HG02759 (cell line): Measurements from ENCODE around the gene DGKI.

Experiments
- ATAC-seq: cut with Tn5 transposase; IDR thresholded peaks from one replicate; pipeline ENCODE4 v1.9.1; 2021; ENCODE audit warnings: mild to moderate bottlenecking, moderate library complexity; ENCODE audit not compliant: unreplicated experiment

The DGKI gene

DNA sequence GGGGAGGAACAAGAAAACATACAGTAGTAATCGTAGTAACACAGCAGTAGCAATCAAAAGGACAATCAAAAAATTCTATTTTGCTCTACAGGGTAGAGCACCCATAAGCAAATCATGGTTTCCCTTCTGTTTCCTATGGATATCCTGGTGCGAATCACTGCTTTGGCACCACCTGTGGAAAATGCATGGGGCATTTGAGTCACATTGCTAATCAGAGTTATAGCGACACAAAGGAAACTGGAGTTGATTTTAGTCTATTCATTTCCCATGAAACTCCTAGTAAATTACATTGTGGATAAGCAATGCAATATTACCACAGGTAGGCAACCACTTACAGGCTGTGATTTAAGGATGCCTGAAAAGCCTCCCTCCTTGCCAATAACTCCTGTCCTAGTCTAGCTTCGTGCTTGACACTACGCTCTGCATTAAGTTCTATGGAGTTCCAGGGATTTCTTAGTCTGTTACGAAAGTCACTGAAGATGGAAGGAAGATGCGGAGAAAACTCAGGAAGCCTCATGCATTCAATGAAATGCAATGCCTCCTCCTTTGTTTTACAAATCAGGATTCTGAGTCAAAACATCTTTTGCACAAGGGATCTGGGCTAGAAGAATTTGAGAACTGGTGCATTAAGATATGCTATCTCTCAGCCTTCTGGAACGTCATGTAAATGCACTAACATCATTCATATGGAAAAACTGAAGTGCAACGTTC lies 188.4 kb downstream of the DGKI start:
- no peak for ATAC-seq

DNA sequence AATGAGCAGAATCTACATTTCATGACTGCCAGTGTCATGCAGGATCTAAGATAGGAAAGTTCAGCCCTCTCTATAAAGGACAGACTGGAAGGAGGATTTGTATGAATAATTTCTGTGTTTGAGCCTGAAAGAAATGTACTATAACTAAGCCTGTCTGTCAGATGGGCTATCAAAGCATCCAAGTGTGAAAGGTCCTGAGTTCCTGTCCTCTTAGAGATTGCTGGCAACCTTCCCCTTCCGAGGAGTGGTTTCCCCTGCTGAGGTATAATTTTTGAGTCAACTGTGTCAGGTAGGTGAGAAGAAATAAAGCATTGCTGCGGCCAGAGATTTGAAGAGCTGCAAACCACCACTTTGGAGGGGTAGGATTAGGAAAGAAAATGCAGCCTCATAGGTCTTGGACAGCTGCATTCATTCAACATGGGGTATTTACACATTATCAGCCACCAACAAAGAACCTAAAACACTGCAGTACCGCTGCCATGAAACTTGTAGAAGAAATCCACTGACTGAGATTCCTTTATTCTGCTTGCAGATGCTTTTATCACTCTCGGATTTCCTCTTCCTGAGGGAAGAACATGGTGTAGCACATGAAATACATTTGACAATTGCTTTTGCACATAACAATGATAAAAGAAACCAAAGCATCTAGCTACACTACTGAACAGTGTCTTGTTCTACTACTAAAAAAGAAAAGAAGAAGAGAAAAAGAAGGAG lies 189.1 kb downstream of the DGKI start:
- ATAC-seq: no peak

DNA sequence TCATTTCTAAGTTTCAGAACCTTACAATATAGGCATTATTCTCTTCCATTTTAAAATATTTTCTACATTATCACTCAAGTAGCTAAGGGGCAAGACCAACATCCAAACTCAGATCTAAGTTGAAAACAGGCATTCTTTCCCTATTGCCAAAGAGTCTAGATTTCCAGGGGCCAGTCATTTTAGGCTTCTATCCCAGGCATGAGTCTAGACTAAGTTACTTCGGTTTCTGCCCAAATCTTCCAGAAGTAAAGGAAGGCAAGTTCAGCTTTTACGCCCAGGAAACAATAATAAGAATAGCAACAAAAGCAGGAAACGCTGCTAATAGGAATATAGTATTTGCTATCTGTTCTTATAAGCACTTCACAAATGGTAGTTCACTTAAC lies 189.9 kb downstream of the DGKI start:
- ATAC-seq: no peak

DNA sequence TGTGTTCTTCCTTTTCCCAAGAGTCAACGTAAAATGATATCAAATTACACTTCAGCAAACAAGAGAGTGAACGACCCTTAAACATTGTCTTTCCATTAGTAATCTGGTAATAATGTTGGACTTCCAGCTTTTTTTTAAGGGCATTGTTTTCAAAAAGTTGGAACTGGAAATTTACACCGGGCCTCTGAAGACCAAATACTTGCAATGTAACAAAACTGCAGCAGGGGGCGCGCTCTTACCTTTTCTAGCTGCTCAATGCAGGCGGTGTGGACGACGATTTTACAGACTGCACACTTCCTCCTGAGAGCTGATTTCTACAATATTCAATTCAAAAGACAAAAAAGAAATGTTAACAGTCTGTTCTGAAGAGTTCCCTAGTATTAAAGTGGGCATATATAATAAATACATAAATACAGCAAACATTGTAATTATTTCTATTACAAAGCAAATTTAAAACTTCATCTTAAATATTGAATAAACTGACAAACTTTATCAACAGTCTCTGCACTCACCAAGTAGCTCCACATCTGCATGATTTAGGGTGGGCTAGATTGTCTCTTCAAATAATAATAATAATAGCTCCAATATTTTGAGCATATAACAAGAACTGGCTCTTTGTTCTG lies 190.4 kb downstream of the DGKI start:
- ATAC-seq: peak; percentile 84

DNA sequence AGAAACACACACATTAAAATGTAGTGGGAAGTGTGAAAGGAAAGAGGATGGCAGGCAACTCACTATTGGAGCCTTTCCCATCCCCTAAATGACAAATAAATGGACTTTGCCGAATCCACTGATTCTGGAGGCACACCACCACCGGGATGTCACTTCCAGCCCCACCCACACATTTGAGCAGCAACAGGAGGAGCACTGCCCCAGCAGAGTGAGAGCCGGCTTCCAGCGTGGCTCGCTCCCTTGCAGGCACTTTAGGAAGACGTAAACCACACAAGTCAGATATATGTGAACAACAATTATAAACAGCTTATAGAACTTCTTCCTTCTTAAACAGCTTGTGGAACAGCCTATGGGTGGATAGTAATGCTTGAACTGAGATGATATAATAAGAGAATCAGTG lies 191.0 kb downstream of the DGKI start:
- ATAC-seq: no peak

DNA sequence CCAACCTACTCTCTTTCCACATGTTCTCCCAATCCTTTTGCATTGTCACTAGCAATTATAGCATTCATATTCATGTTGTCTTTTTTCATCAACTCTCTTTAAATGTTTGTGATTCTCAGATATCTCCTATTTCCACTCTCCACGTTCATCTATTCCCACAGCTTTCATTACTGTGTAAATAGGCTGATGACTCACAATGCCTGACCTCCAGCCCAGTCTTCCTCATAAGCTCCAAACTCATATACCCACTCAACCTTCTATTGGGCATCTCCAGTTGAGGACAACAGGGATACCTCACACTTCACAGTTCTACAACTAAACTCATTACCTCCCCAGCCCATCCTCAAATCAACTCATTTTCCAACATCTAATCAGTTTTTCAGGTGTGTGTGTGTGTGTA lies 194.1 kb downstream of the DGKI start:
- ATAC-seq: no peak

DNA sequence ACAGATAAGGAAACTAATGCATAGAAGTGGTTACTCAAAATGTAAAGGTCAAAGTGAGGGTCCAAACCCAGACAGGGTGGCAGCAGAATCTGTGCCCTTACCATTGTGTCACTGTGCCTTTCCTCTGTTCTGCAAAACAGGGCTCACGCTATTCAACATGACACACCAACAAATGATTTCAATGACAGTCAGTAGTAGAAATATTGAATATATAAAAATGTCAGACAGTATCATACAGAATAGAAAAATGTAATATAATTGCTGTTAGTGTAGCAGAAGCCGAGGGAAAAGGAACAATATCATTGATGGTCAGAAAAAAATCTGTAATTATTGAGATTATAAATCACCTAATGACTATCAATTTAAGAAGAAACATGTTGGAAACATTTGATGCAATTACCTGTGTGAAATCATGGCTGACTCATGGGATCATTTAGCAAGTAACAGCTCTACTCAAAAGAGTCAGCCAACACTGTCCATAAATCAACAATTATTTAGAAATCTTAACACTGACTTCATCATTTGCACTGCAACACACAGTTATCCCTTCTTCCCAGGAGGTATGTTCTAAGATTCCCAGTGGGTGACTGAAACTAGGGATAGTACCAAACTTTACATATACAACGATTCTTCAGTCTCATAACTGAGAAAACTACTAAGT lies 198.7 kb downstream of the DGKI start:
- no peak for ATAC-seq

DNA sequence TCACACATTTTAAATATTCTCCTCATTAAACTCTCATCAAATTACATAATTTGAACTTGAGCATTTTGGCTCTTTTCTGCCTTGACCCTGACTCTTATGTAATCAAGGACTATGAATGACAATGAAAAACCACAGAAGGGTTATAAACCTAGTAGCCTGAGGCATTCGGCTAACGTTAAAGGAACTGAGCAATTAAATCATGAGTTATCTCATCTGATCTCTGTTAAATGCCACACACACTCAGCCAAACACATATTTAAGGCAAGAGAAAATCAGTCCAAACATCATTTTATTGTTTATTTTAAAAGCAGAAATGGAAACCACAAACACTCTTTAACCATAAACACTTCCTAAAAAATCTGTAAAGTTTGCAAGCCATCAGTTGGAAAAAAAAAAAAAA lies 204.3 kb downstream of the DGKI start:
- ATAC-seq: no peak

DNA sequence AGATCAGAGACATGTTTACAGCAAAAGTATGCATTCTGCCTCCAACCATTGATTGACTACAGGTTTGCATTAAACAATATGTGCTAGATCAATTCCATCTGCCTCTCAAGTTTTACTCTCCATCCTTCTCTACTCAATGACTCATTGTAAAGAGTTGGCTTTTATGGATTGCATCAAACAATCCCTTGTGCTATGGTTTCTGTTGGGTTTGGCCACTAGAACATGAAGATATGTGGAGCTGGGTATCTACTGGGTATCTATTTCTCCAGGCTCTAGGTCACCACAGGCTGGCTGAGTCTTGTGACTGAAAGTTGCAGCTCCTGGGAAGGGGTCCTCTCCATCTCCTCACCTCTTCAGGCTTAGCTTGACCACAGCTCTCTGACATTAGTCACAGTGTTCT lies 204.7 kb downstream of the DGKI start:
- ATAC-seq: no peak

DNA sequence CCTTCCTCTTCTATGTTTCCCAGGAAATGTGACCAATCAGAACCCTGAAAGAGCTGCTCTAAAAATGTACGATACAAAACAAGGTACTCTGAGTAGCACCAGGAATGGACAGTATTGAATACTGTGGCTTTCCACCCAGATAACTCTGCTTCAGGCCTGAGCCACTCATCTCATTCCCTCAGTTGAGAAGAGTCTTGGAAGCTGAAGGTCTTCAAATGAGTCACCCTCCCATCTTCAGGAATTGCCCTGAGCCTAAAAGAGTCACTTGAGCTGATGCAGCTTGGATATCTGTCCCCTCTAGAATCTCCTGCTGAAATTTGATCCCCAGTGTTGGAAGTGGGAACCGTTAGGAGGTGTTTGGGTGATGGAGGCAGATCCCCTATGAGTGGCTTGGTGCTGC lies 210.4 kb downstream of the DGKI start:
- no peak for ATAC-seq

DNA sequence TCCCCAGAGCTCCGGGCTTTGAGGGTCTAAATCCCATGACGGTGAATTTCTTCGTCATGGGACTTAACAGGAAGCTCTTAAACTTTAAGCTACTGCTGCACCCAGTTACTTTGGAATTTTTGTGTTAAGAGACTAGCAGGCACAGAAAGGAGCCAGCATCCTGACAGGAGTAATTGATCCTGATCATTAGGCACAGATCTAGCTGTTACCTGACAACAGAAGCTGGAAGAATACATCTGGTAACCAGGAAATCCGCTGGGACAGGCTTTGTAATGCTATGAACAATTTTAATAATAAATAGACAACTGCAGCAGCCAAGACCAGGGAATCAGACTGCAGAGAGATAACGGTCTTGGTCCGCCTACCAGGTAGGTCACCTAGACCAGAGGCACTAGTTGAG lies 210.9 kb downstream of the DGKI start:
- ATAC-seq: no peak

DNA sequence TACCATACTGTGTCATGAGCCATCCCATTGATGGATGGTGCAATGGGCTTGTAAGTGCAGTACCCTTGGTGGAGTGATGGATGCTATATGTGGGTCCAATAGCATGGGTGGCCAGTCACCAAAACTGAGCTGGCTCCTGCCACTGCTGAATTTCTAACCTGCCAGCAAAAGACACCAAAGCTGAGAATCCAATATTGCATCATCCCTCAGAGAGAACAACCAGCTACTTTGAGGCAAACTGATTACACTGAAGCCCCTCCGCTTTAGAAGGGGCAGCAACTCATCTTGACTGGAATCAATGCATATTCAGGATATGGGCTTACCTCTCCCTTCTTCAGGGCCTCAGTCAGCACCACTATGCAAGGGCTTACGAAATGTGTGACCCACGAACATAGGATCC lies 211.6 kb downstream of the DGKI start:
- no peak for ATAC-seq

DNA sequence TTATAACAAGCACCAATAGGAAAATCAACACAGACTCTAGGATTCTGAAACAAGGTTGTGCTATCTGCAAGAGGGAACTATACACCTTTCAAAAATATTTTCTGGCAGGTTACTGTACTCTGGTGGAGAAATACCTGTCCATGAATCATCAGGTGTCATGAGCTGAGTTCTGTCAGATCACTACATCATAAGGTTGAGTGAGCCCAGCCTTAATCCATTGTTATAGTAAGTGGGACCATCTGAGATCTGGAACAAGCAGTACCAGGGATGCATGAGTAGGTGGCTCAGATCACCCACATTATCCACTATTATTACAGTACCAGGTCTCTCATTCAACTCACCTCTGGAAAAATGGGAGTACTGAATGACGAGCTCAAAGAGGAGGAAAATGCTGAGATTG lies 212.4 kb downstream of the DGKI start:
- no peak for ATAC-seq

DNA sequence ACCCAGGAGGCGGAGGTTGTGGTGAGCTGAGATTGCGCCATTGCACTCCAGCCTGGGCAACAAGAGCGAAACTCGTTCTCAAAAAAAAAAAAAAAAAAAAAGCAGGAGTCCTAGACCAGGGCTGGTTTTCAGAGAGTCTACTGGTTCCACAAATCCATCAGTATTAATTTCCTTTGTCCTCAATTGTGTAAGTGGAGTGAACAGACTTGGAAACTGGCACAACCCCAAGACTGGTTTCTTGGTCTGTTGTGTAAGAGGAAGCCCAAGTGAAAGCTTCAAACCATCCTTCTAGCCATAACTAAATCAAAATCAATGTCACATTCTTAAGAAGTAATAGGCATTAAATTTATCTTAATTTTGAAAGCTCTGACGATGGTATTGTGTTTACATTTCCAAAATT lies 213.6 kb downstream of the DGKI start:
- ATAC-seq: no peak

DNA sequence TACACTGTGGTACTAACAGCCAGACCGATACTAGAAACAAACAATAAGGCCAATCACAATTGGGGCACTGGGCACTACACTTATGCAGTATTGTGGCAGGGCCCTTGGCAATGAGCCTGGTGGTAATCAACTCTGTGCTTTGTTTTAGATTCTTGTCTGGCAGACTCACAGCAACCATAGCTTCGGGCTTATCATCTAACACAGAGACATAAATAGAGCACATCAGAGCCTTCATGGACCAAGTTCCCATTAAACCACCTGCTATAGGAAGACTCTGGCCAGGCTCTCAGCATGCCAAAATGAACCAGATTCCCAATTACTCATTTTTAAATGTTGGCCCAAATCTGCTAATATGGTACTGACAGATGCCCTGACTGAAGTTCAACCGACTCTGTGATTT lies 218.6 kb downstream of the DGKI start:
- no peak for ATAC-seq

DNA sequence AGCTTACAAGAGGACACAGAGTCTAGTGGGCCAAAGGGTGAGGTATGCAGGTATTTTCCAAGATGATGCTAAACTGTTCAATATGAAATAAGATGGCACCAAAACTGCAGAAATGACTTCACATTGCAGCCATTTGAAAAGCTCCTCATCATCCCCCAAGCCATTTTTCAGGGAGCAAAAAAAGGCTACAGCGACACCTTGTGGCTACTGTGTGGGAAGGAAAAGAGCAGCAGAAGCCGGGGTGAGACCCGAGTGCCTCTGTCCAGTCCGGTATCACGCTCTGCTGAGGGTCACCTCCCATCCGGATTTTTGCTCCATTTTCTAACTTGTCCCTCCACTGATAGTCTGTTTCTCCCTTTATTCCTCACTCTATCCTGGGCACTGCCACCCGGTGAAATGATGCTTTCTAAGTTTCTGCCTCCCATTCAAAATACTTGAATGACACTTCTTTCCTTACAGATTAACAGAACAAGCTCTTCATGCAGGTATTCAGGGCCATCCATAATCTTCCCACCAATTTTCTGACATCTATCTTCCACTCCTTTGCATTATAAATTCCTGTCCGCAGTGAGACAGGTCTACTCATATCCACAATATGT lies 220.2 kb downstream of the DGKI start:
- peak; percentile 91 for ATAC-seq

DNA sequence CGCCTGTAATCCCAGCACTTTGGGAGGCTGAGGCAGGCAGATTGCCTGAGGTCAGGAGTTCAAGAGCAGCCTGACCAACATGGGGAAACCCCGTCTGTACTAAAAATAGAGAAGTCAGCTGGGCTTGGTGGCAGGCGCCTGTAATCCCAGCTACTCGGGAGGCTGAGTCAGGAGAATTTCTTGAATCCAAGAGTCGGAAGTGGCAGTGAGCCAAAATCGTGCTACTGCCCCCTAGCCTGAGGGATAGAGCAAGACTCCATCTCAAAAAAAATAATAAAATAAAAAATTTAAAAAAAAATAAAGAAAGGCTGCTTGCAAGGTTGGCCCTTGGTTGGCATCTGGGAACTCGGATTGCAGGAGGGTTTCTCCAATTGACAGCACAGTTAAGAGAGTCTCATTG lies 221.6 kb downstream of the DGKI start:
- ATAC-seq: no peak

DNA sequence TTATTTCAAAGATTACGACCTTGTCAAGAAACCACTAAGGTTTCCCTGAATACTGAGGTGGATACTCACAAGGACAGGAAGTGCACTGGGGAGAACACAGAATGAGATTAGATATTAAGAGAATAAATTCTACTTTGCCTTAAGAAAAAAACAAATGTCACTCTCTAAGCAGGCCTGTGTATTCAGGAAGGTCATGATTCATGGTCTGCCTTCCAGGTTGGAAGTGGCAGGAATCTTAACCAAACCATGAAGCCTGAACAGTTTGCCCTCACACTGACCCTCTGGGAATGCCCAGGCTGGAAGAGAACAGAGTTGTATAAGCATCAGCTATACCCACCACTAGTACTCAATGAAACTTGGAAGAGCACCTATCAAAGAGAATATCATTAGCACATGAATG lies 227.6 kb downstream of the DGKI start:
- ATAC-seq: no peak

DNA sequence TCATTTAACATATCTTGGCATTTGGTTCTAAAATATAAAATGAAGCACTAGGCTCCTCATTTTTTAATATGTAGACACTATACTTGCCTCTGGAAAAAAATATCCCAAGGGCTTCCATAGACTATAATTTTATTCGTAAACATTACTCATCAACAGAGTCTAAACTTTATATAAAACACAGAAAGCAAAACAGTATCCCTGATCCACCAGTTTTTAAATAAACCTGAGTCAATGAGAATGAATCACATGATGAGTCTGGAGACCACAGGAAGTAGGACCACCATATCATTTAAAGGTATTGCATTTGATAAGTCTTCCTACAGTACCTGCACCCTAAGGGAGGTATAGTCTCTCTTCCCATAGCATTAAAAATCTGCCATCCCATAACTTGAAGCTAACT lies 228.0 kb downstream of the DGKI start:
- no peak for ATAC-seq

DNA sequence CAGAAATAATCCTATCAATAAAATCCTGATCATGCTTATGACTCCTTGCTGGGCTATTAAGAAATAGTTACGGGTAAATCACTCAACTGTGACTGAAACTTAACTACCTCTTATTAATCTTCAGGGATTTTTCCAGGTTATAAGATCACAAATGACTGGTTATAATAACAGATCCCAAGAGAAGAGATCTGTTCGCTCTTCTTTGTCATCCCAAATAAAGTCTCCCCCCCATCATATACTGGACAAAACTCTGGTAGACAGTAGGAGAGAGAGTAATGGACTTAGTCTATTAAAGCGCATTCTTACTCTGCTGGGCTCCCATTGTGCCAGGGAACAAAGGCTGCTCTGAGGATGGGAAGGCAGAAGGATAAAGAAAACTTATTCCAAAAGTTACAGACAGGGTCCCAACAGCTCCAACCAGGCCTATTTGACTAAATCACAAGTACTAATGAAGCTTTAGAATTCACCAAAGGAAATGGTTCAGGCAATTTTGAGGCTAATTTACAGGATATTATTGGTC lies 233.7 kb downstream of the DGKI start:
- ATAC-seq: no peak

DNA sequence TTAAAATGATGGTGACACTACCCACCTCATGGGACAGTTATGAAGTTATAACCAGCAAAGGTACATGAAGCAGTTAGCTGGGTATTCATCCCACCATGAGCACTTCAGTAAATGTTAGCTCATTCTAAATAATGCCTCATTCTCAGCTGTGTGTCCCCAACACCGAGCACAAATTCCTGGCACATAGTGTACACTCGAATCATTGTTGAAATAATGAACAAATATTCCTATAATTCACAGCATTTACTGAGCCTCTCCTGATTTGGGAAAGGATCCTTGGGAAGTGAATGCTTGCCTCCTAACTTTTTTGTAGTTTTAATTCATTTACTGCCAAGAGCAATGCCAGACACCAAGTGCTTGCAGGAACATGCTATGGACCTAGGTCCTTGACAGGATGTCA lies 235.2 kb downstream of the DGKI start:
- no peak for ATAC-seq
